ENCODE data around the gene TEX2. TPM values are rescaled to one million over a fixed set of nuclear protein-coding genes. Genes with fewer than 3 reads are reported as not detected.

TEX2 gene
- total and polyA plus RNA-seq, 2 of the 13 experiments (the other 11 are each of a cell fraction or from before 2014, with no cell fraction given): 21.4 to 37.7 TPM

DNA sequence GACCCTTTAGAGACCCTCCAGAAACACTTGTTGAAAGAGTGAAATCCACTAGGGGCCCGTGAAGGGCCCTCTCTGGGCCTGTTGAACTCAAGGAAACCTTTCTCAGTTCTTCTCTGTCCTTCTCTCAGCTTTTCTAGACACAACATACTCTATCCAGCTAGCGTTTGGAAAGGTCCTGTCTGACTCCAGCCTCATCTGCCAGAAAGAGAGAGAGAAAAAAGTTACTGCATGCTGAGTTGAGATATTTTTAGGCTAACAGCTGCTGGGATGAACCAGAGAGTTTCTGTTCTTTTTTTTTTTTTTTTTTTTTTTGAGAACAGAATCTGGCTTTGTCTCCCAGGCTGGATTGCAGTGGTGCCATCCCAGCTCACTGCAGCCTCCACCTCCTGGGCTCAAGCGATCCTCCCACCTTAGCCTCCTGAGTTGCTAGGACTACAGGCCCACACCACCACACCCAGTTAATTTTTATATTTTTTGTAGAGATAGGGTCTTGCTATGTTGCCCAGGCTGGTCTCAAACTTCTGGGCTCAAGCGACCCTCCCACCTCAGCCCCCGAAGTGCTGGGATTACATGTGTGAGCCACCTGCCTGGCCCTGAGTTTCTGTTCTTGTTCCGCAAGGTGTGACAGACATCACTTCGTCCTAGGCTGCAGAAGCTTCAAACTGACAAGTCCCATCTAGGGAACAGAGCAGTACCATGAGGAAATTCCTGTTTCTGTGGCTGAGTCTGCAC, 14.9 kb upstream of the TEX2 start:
- DNase-seq (ENCODE audit: low spot score): no peak
- Histone ChIP-seq H3K4me3 (replicated peaks in 1 of 3; ENCODE audit: insufficient read depth in 1 of 3, low read depth in 2 of 3, low read length in 3 of 3) (no peak overlapping the region), H3K27ac (ENCODE audit: extremely low read length, insufficient read depth, low read length) (no peak overlapping the region), H4K20me1 (ENCODE audit: insufficient read depth, low read length) (no peaks in the 10 kb centered on the region), H3K9me3 (ENCODE audit: low read length) (no peaks in the 10 kb centered on the region), H2AFZ (ENCODE audit: low read length) (no peak overlapping the region), H3K4me1 (ENCODE audit: insufficient read depth, low read length) (peaks cover 31% of the 10 kb centered on the region), H3K4me2 (ENCODE audit: low read depth, low read length) (no peak overlapping the region), H3K9ac (ENCODE audit: insufficient read depth, low read depth, low read length) (no peak overlapping the region), H3K36me3 (replicated peaks in 1 of 2; ENCODE audit: control insufficient read depth in 1 of 2, insufficient read depth in 2 of 2, low read length in 2 of 2) (no peaks in the 10 kb centered on the region), H3K79me2 (ENCODE audit: insufficient read depth, low read length) (no peaks in the 10 kb centered on the region), H3K27me3 (ENCODE audit: control insufficient read depth in 1 of 2, insufficient read depth in 2 of 2, low read length in 2 of 2) (peaks cover 0 to 4% of the 10 kb centered on the region in 2 experiments; a peak in 1 of 5 replicates)
- POLR2A ChIA-PET: interaction anchor here (0.7 to 3.1 kb wide), 3 partner anchors 15 to 133 kb away, joined by 3 to 18 read pairs (median 4); no protein-coding TSS in a partner anchor
- WGBS (ENCODE audit: low lambda C conversion rate): 63% methylated on average over 7 of the region's 7 CpGs
- CTCF ChIA-PET (ENCODE audit: low intra/inter-chr PET ratio, low total read pairs): no interaction called here
- no peak for FAIRE-seq
- intact Hi-C loops (cut with micrococcal nuclease; ENCODE audit: unreplicated experiment): no loop called here
- TF ChIP-seq ARID2 (CRISPR knock-in tag; IDR thresholded peaks at IDR 0.05; ENCODE audit: borderline replicate concordance) (no peak), RBM39 (IDR thresholded peaks at IDR 0.05; ENCODE audit: low read depth, low read length, poor library complexity, severe bottlenecking) (no peak), ZNF580 (CRISPR knock-in tag; IDR thresholded peaks at IDR 0.05; ENCODE audit: borderline replicate concordance, low read depth) (no peak), ETV6 (CRISPR knock-in tag; conservative IDR thresholded peaks at IDR 0.05) (no peak), YY1 (IDR thresholded peaks at IDR 0.05; ENCODE audit: insufficient read depth, insufficient replicate concordance, low read depth, low read length) (no peak), ZNF121 (CRISPR knock-in tag; IDR thresholded peaks at IDR 0.05) (peak; percentile 80), HOXD1 (CRISPR knock-in tag; IDR thresholded peaks at IDR 0.05) (0 out of 2 replicates have a peak, but pooled peaks have one; percentile 40)
- TF ChIP-seq, protein P1, sequence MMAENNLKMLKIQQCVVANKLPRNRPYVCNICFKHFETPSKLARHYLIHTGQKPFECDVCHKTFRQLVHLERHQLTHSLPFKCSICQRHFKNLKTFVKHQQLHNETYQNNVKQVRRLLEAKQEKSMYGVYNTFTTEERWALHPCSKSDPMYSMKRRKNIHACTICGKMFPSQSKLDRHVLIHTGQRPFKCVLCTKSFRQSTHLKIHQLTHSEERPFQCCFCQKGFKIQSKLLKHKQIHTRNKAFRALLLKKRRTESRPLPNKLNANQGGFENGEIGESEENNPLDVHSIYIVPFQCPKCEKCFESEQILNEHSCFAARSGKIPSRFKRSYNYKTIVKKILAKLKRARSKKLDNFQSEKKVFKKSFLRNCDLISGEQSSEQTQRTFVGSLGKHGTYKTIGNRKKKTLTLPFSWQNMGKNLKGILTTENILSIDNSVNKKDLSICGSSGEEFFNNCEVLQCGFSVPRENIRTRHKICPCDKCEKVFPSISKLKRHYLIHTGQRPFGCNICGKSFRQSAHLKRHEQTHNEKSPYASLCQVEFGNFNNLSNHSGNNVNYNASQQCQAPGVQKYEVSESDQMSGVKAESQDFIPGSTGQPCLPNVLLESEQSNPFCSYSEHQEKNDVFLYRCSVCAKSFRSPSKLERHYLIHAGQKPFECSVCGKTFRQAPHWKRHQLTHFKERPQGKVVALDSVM (CRISPR knock-in tag; IDR thresholded peaks at IDR 0.05): peak; percentile 78
- TF ChIP-seq, protein P2, sequence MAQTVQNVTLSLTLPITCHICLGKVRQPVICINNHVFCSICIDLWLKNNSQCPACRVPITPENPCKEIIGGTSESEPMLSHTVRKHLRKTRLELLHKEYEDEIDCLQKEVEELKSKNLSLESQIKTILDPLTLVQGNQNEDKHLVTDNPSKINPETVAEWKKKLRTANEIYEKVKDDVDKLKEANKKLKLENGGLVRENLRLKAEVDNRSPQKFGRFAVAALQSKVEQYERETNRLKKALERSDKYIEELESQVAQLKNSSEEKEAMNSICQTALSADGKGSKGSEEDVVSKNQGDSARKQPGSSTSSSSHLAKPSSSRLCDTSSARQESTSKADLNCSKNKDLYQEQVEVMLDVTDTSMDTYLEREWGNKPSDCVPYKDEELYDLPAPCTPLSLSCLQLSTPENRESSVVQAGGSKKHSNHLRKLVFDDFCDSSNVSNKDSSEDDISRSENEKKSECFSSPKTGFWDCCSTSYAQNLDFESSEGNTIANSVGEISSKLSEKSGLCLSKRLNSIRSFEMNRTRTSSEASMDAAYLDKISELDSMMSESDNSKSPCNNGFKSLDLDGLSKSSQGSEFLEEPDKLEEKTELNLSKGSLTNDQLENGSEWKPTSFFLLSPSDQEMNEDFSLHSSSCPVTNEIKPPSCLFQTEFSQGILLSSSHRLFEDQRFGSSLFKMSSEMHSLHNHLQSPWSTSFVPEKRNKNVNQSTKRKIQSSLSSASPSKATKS (CRISPR knock-in tag; IDR thresholded peaks at IDR 0.05): no peak
- in situ Hi-C loops (cut with HindIII; ENCODE audit: extremely low pct_ligation_motif_present, low pct_unique_long_range_greater_than_20kb): no loop called here
- ATAC-seq: peak; percentile 27
- no TSS peak for BruUV-seq (replicated peaks)

Data from HepG2 (cell line).